GM23248 (cell line): ENCODE results near the gene AKR1A1.

Experiments
- EZH2 ChIP-seq: fragments of 200-600 bp; sonication (generic); IDR thresholded peaks from 2 replicates; pipeline ENCODE4 v1.6.1; 2018; ENCODE audit warnings: antibody characterized with exemption, mild to moderate bottlenecking; ENCODE audit not compliant: insufficient read depth, poor library complexity, severe bottlenecking
- EZH2phosphoT487 ChIP-seq: fragments of 200-600 bp; sonication (generic); IDR thresholded peaks from 2 replicates; pipeline ENCODE4 v1.6.1; 2018; ENCODE audit warnings: antibody characterized with exemption, moderate library complexity, mild to moderate bottlenecking, low read depth; ENCODE audit not compliant: insufficient read depth

DNA sequence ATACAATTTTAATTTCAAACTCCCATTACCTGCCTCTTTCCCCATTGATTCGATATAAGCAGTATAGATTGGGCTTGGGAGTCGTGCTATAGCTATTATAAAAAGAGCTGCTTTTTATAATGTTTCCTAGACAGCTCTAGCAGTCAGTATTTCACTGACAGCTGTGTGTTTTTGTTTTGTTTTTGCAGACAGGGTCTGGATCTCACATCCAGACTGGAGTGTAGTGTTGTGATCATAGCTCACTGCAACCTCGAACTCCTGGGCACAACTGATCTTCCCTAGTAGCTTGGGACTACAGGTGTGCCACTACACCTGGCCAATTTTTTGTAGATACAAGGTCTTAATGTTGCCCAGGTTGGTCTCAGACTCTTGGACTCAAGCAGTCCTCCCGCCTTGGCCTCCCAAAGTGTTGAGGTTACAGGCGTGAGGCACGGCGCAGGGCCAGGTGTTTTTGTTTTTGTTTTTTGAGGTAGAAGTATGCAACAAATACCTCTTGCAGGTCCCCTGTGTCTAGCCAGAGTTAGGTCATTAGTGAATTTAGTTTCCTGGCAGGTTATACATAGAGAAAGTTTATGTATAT lies 35.0 kb downstream of the AKR1A1 start:
- TF ChIP-seq EZH2: no peak
- no peak for TF ChIP-seq EZH2phosphoT487
